ENCODE results near the gene FARP1.

Gene FARP1

GRCh38 chr13:98492335-98493041, 349.6 kb downstream of the FARP1 start:
- DNase-seq = no peak

- DNase-seq = no peak
These were observed 350.3 kb downstream of the FARP1 start for GRCh38 chr13:98493042-98493712.

- no peak for DNase-seq
These were observed 351.9 kb downstream of the FARP1 start for GRCh38 chr13:98494769-98495168.

- DNase-seq = no peak
These were observed 353.0 kb downstream of the FARP1 start for GRCh38 chr13:98495627-98496478.

GRCh38 chr13:98496479-98496791, 353.5 kb downstream of the FARP1 start:
- DNase-seq = no peak

GRCh38 chr13:98496966-98497365, 354.1 kb downstream of the FARP1 start:
- no peak for DNase-seq

GRCh38 chr13:98500963-98501421, 358.1 kb downstream of the FARP1 start:
- no peak for DNase-seq

- DNase-seq = no peak
These were observed 360.5 kb downstream of the FARP1 start for GRCh38 chr13:98503175-98504028.

- no peak for DNase-seq
These were observed 361.1 kb downstream of the FARP1 start for GRCh38 chr13:98504029-98504351.

GRCh38 chr13:98504371-98504963, 361.6 kb downstream of the FARP1 start:
- DNase-seq = no peak
